DOHH2 (cell line): ENCODE results near the gene OR4L1.

ENCODE experiments used
- H3F3A ChIP-seq: fragments of 200-600 bp; sonication (generic), shearing (Covaris generic); 2 replicates; pipeline ENCODE4 v1.6.0; 2016; ENCODE audit warnings: antibody characterized with exemption, mild to moderate bottlenecking; ENCODE audit not compliant: control insufficient read depth, insufficient read depth
- H3K27ac ChIP-seq: fragments of 200-600 bp; sonication (generic); 2 replicates; pipeline ENCODE4 v1.5.1; 2014; ENCODE audit warnings: low read depth, mild to moderate bottlenecking, low read length, moderate library complexity
- H3K27me3 ChIP-seq: fragments of 200-600 bp; sonication (generic); 2 replicates; pipeline ENCODE4 v1.6.1; 2014; ENCODE audit warnings: mild to moderate bottlenecking, low read length, mixed read lengths; ENCODE audit not compliant: control insufficient read depth
- H3K36me3 ChIP-seq: fragments of 200-600 bp; sonication (generic); 2 replicates; pipeline ENCODE4 v1.6.1; 2014; ENCODE audit warnings: mild to moderate bottlenecking, low read length, moderate library complexity, mixed read lengths; ENCODE audit not compliant: control insufficient read depth
- H3K4me1 ChIP-seq: fragments of 200-600 bp; sonication (generic); 2 replicates; pipeline ENCODE4 v1.6.1; 2014; ENCODE audit warnings: mild to moderate bottlenecking, low read length, mixed read lengths; ENCODE audit not compliant: control insufficient read depth
- H3K4me2 ChIP-seq: fragments of 200-600 bp; sonication (generic); 2 replicates; pipeline ENCODE4 v1.6.0; 2014; ENCODE audit warnings: mild to moderate bottlenecking, low read length, moderate library complexity
- H3K4me3 ChIP-seq: fragments of 200-600 bp; sonication (generic); 2 replicates; pipeline ENCODE4 v1.5.1; 2014; ENCODE audit warnings: mild to moderate bottlenecking, low read length, mixed read lengths
- H3K79me2 ChIP-seq: fragments of 200-600 bp; sonication (generic); 2 replicates; pipeline ENCODE4 v1.6.1; 2014; ENCODE audit warnings: mild to moderate bottlenecking, low read length, mixed read lengths; ENCODE audit not compliant: control insufficient read depth
- H3K9me2 ChIP-seq: fragments of 200-600 bp; sonication (generic); replicated peaks from 2 replicates; pipeline ENCODE4 v1.6.1; 2014; ENCODE audit warnings: mild to moderate bottlenecking, low read length, mixed read lengths; ENCODE audit not compliant: control insufficient read depth
- H3K9me3 ChIP-seq: fragments of 200-600 bp; sonication (generic); 2 replicates; pipeline ENCODE4 v1.6.1; 2014; ENCODE audit warnings: antibody characterized with exemption, low read length, mixed read lengths; ENCODE audit not compliant: control insufficient read depth, insufficient read depth
- H4K20me1 ChIP-seq: fragments of 200-600 bp; sonication (generic); 2 replicates; pipeline ENCODE4 v1.6.0; 2014; ENCODE audit warnings: low read depth, mild to moderate bottlenecking, antibody characterized with exemption, low read length, moderate library complexity; ENCODE audit not compliant: control insufficient read depth, insufficient read depth
- CTCF ChIP-seq: fragments of 200-600 bp; sonication (generic); IDR thresholded peaks from one replicate; pipeline ENCODE4 v1.5.1; 2014; ENCODE audit warnings: antibody characterized with exemption, mild to moderate bottlenecking, low read depth, low read length; ENCODE audit not compliant: poor library complexity, severe bottlenecking
- EZH2phosphoT487 ChIP-seq: fragments of 200-600 bp; sonication (generic); IDR thresholded peaks from 2 replicates; pipeline ENCODE4 v1.6.1; 2017; ENCODE audit warnings: borderline replicate concordance, mild to moderate bottlenecking, antibody characterized with exemption, low read length, moderate library complexity, mixed read lengths

The OR4L1 gene

DNA sequence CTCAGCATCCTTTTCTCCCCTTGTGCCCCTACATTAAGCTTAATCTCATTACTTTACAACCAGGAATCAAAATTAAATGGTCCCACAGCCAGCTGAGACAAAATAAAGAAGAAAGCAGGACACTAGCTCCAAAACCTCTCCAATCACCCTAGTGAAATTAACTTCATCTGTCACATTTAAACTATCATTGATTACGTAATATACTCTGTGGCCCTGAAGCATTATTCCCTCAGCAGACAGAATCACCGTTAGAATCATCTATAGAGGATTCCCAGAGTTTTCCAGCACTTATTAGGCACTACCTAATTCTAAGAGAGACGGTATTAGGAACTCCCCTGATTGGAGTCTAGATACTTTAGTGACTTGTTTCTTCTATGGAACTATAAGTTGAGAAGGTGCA is 50.6 kb downstream of the OR4L1 start, which contains the start of gene OR4K17:
TSS of gene OR4K17 (plus strand) at position 302 of the 400 bp plus-strand sequence. CDS start 6,761 bp downstream, outside the sequence.
- Histone ChIP-seq H3F3A (no peaks in the 10 kb centered on the region), H3K27me3 (no peaks in the 10 kb centered on the region), H3K27ac (no peak within 1 kb of the TSS), H4K20me1 (no peaks in the 10 kb centered on the region), H3K4me3 (no peak within 1 kb of the TSS), H3K9me2 (no peaks in the 10 kb centered on the region), H3K4me1 (no peaks in the 10 kb centered on the region), H3K4me2 (no peak within 1 kb of the TSS), H3K9me3 (no peaks in the 10 kb centered on the region), H3K36me3 (no peaks in the 10 kb centered on the region), H3K79me2 (no peaks in the 10 kb centered on the region)
- TF ChIP-seq EZH2phosphoT487, result no peak
- TF ChIP-seq CTCF, result no peak
